WTC11 (cell line): ENCODE measurements around the gene MMP24OS.

Experiments used
- CBFB ChIP-seq: sonication (generic); formaldehyde crosslinking; IDR thresholded peaks from 2 replicates; pipeline ENCODE4 v1.8.1; 2022; ENCODE audit warnings: mild to moderate bottlenecking, low read depth, missing genetic modification reagents
- JUN ChIP-seq: sonication (generic); formaldehyde crosslinking; IDR thresholded peaks from 2 replicates; pipeline ENCODE4 v1.8.0; 2023; ENCODE audit warnings: mild to moderate bottlenecking, missing genetic modification reagents
- MYBL2 ChIP-seq: sonication (generic); formaldehyde crosslinking; IDR thresholded peaks from 2 replicates; pipeline ENCODE4 v1.8.1; 2023; ENCODE audit warnings: mild to moderate bottlenecking, moderate library complexity, missing genetic modification reagents
- NR2C2 ChIP-seq: sonication (generic); formaldehyde crosslinking; IDR thresholded peaks from 2 replicates; pipeline ENCODE4 v1.8.0; 2022; ENCODE audit warnings: mild to moderate bottlenecking, missing genetic modification reagents
- RORB ChIP-seq: fragments of 250-450 bp; sonication (Bioruptor Pico); IDR thresholded peaks from 2 replicates; pipeline ENCODE4 v1.9.0; 2021; ENCODE audit warnings: mild to moderate bottlenecking
- TF ChIP-seq, protein P1 (sequence below): fragments of 200-600 bp; IDR thresholded peaks from 2 replicates; pipeline ENCODE4 v1.8.0; 2022; ENCODE audit warnings: antibody characterized with exemption
- TF ChIP-seq, protein P2 (sequence below): sonication (generic); formaldehyde crosslinking; IDR thresholded peaks from 2 replicates; pipeline ENCODE4 v1.8.1; 2023; ENCODE audit warnings: mild to moderate bottlenecking, missing genetic modification reagents
- TF ChIP-seq, protein P3 (sequence below): sonication (generic); formaldehyde crosslinking; IDR thresholded peaks from 2 replicates; pipeline ENCODE4 v1.8.1; 2022; ENCODE audit warnings: mild to moderate bottlenecking, moderate library complexity, missing genetic modification reagents
- TF ChIP-seq, protein P4 (sequence below): sonication (generic); formaldehyde crosslinking; conservative IDR thresholded peaks from 2 replicates; pipeline ENCODE4 v1.8.1; 2022; ENCODE audit warnings: mild to moderate bottlenecking, missing genetic modification reagents
- TF ChIP-seq, protein P5 (sequence below): sonication (generic); formaldehyde crosslinking; IDR thresholded peaks from 2 replicates; pipeline ENCODE4 v1.8.0; 2022; ENCODE audit warnings: mild to moderate bottlenecking, missing genetic modification reagents
- TF ChIP-seq, protein P6 (sequence below): sonication (generic); formaldehyde crosslinking; IDR thresholded peaks from 2 replicates; pipeline ENCODE4 v1.8.1; 2022; ENCODE audit warnings: low read depth, missing genetic modification reagents, borderline replicate concordance

DNA sequence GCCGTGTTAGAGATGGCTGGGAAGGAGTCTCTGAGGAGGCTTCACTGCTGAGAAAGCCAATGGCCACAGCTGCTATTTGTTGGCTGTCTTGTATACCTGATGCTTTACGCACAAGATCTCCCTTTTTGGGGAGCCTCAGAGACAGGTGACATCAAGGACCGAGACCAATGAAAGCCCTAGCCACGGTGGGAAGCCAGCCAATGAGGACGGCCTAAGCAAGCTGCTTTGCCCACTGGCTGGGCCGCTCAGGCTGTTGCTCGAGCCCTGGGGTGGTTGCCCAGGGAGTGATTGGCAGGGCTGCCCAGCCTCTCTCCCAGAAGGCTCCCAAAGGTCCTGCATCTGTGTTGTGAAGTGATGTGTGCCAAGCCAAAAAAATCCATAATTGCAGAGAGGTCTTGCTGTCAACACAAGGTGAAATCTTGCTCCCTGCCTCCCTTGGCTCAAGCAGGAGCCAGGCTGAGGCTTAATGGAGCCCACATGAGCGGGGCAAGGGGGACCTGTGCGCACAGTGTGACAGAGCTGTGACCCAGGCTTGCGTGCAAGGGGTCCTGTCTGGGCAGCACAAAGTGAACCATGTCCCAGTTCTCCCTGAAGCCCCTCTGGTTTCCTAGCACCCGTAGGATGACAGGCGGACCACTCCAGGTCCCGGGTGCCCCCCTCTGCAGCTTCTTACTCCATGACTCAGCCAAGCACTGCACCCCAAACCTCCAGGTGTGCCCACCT, 4.3 kb downstream of the MMP24OS start:
- TF ChIP-seq, protein P1, sequence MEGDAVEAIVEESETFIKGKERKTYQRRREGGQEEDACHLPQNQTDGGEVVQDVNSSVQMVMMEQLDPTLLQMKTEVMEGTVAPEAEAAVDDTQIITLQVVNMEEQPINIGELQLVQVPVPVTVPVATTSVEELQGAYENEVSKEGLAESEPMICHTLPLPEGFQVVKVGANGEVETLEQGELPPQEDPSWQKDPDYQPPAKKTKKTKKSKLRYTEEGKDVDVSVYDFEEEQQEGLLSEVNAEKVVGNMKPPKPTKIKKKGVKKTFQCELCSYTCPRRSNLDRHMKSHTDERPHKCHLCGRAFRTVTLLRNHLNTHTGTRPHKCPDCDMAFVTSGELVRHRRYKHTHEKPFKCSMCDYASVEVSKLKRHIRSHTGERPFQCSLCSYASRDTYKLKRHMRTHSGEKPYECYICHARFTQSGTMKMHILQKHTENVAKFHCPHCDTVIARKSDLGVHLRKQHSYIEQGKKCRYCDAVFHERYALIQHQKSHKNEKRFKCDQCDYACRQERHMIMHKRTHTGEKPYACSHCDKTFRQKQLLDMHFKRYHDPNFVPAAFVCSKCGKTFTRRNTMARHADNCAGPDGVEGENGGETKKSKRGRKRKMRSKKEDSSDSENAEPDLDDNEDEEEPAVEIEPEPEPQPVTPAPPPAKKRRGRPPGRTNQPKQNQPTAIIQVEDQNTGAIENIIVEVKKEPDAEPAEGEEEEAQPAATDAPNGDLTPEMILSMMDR, result no peak
- TF ChIP-seq NR2C2 (no peak), JUN (no peak), MYBL2 (CRISPR knock-in tag) (no peak), RORB (no peak), CBFB (CRISPR knock-in tag) (no peak)
- TF ChIP-seq, protein P2, sequence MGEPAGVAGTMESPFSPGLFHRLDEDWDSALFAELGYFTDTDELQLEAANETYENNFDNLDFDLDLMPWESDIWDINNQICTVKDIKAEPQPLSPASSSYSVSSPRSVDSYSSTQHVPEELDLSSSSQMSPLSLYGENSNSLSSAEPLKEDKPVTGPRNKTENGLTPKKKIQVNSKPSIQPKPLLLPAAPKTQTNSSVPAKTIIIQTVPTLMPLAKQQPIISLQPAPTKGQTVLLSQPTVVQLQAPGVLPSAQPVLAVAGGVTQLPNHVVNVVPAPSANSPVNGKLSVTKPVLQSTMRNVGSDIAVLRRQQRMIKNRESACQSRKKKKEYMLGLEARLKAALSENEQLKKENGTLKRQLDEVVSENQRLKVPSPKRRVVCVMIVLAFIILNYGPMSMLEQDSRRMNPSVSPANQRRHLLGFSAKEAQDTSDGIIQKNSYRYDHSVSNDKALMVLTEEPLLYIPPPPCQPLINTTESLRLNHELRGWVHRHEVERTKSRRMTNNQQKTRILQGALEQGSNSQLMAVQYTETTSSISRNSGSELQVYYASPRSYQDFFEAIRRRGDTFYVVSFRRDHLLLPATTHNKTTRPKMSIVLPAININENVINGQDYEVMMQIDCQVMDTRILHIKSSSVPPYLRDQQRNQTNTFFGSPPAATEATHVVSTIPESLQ (CRISPR knock-in tag), result no peak
- TF ChIP-seq, protein P3, sequence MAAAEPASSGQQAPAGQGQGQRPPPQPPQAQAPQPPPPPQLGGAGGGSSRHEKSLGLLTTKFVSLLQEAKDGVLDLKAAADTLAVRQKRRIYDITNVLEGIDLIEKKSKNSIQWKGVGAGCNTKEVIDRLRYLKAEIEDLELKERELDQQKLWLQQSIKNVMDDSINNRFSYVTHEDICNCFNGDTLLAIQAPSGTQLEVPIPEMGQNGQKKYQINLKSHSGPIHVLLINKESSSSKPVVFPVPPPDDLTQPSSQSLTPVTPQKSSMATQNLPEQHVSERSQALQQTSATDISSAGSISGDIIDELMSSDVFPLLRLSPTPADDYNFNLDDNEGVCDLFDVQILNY (CRISPR knock-in tag), result no peak
- TF ChIP-seq, protein P4, sequence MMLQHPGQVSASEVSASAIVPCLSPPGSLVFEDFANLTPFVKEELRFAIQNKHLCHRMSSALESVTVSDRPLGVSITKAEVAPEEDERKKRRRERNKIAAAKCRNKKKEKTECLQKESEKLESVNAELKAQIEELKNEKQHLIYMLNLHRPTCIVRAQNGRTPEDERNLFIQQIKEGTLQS (CRISPR knock-in tag), result no peak
- TF ChIP-seq, protein P5, sequence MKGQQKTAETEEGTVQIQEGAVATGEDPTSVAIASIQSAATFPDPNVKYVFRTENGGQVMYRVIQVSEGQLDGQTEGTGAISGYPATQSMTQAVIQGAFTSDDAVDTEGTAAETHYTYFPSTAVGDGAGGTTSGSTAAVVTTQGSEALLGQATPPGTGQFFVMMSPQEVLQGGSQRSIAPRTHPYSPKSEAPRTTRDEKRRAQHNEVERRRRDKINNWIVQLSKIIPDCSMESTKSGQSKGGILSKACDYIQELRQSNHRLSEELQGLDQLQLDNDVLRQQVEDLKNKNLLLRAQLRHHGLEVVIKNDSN (CRISPR knock-in tag), result no peak
- TF ChIP-seq, protein P6, sequence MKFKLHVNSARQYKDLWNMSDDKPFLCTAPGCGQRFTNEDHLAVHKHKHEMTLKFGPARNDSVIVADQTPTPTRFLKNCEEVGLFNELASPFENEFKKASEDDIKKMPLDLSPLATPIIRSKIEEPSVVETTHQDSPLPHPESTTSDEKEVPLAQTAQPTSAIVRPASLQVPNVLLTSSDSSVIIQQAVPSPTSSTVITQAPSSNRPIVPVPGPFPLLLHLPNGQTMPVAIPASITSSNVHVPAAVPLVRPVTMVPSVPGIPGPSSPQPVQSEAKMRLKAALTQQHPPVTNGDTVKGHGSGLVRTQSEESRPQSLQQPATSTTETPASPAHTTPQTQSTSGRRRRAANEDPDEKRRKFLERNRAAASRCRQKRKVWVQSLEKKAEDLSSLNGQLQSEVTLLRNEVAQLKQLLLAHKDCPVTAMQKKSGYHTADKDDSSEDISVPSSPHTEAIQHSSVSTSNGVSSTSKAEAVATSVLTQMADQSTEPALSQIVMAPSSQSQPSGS, result no peak
